CD4-positive, alpha-beta T cell (primary cell): ENCODE results near the gene UBTD2. TPM values are rescaled to one million over a fixed set of nuclear protein-coding genes. Genes with fewer than 3 reads are reported as not detected.
A peak's percentile ranks its signal among the peaks of the same experiment; 100 is the strongest.

Source experiments
- ATAC-seq: fragments of 200-7000 bp; cut with Tn5 transposase; one replicate; pipeline ENCODE4 v1.10.0; 2022; ENCODE audit warnings: mild to moderate bottlenecking; ENCODE audit not compliant: poor library complexity
- CTCF ChIA-PET: fragments of 350-600 bp; sonication (Branson Sonifier 250); formaldehyde crosslinking; loops from one replicate; lab custom pipeline; 2021; ENCODE audit warnings: antibody characterized with exemption, inconsistent platforms; lab: Charles Lee
- POLR2A ChIA-PET: fragments of 350-600 bp; sonication (Branson Sonifier 250); formaldehyde crosslinking; loops from one replicate; lab custom pipeline; 2021; ENCODE audit warnings: antibody characterized with exemption, inconsistent platforms; lab: Charles Lee
- DNase-seq, 14 experiments: peaks; one replicate each; pipeline ENCODE4 v3.0.0-alpha.2; 2013 to 2020; ENCODE audit warnings: mixed read lengths in 2 of 14
- H3K27ac ChIP-seq, 2 donors: one replicate each; pipeline versions ENCODE4 v1.5.1 to v1.7.0; 2013; ENCODE audit warnings: low read length in 2 of 2, low read depth in 1 of 2, mild to moderate bottlenecking in 1 of 2
- H3K27me3 ChIP-seq, 2 experiments: 1 replicate in 1 of 2; 2 replicates in 1 of 2; pipeline versions ENCODE4 v1.6.1 to v1.7.0; 2013; ENCODE audit warnings: low read length in 2 of 2, control low read depth in 1 of 2, mild to moderate bottlenecking in 1 of 2, moderate library complexity in 1 of 2; ENCODE audit not compliant: insufficient read depth in 2 of 2, control insufficient read depth in 1 of 2
- H3K36me3 ChIP-seq: one replicate; pipeline ENCODE4 v1.6.1; 2013; ENCODE audit warnings: low read length, control low read depth; ENCODE audit not compliant: insufficient read depth
- H3K4me1 ChIP-seq: one replicate; pipeline ENCODE4 v1.6.1; 2013; ENCODE audit warnings: low read length, control low read depth; ENCODE audit not compliant: insufficient read depth
- H3K4me3 ChIP-seq: one replicate; pipeline ENCODE4 v1.5.1; 2013; ENCODE audit warnings: mild to moderate bottlenecking, low read length, moderate library complexity
- H3K9me3 ChIP-seq, 2 experiments: 1 replicate in 1 of 2; 2 replicates in 1 of 2; pipeline versions ENCODE4 v1.6.1 to v1.7.0; 2013; ENCODE audit warnings: low read length in 2 of 2, mild to moderate bottlenecking in 2 of 2, control low read depth in 1 of 2, moderate library complexity in 1 of 2; ENCODE audit not compliant: control insufficient read depth in 1 of 2, insufficient read depth in 1 of 2
- H3K27ac Mint-ChIP-seq: one replicate; pipeline ENCODE4 v1.8.0; 2020; ENCODE audit warnings: mixed read lengths
- H3K27me3 Mint-ChIP-seq: one replicate; pipeline ENCODE4 v1.8.0; 2021; ENCODE audit warnings: mixed read lengths
- H3K36me3 Mint-ChIP-seq: one replicate; pipeline ENCODE4 v1.8.0; 2021; ENCODE audit warnings: low read depth, mixed read lengths
- H3K4me1 Mint-ChIP-seq: one replicate; pipeline ENCODE4 v1.8.0; 2021; ENCODE audit warnings: low read depth, mixed read lengths
- H3K4me3 Mint-ChIP-seq: one replicate; pipeline ENCODE4 v1.8.0; 2020; ENCODE audit warnings: mild to moderate bottlenecking, mixed read lengths
- H3K9me3 Mint-ChIP-seq: one replicate; pipeline ENCODE4 v1.8.0; 2020; ENCODE audit warnings: mixed read lengths
- CTCF ChIP-seq: fragments of 200-600 bp; IDR thresholded peaks from one replicate; pipeline ENCODE4 v1.8.0; 2022; ENCODE audit warnings: antibody characterized with exemption, mild to moderate bottlenecking
- intact Hi-C, 2 experiments: fragments of 100-400 bp; cut with DNase I in 1 of 2; cut with micrococcal nuclease in 1 of 2; formaldehyde crosslinking; loops; one replicate each; pipeline versions ENCODE4 v1.15.1 to v1.9.0; 2023 to 2025; cut with DNase I, micrococcal nuclease
- total RNA-seq, 174 experiments: library from RNA in 2 of 174; stranded (reverse) in 2 of 174; gene quantifications; one replicate each; pipeline ENCODE4 v1.2.3 and lab custom pipeline; 2021 to 2026

Gene UBTD2
- total RNA-seq, 2 experiments from 2014 or later, result 0.66 to 1.1 TPM

- CTCF ChIA-PET, result no interaction called here
- DNase-seq, result no peak
- peak; percentile 46 for ATAC-seq
- no peaks in the 10 kb centered on the region for H3K9me3 ChIP-seq
- no peak for TF ChIP-seq CTCF
- peaks cover 6% of the 10 kb centered on the region for H3K4me1 ChIP-seq
- Mint-ChIP-seq H3K36me3 (peaks cover 64% of the 10 kb centered on the region), H3K27ac (peak overlapping the region; percentile 41), H3K9me3 (peaks cover 2% of the 10 kb centered on the region), H3K4me1 (peaks cover 19% of the 10 kb centered on the region), H3K4me3 (no peak overlapping the region), H3K27me3 (no peaks in the 10 kb centered on the region)
- POLR2A ChIA-PET, result no interaction called here
- intact Hi-C loops, result no loop called here
- no peak overlapping the region for H3K4me3 ChIP-seq
- H3K27me3 ChIP-seq, result no peaks in the 10 kb centered on the region
- no peak overlapping the region for H3K27ac ChIP-seq
- peaks cover 2% of the 10 kb centered on the region for H3K36me3 ChIP-seq
Observed at GRCh38 chr5:172223901-172224873, 59.4 kb downstream of the UBTD2 start.

- H3K9me3 ChIP-seq, result no peaks in the 10 kb centered on the region
- Mint-ChIP-seq H3K27me3 (no peaks in the 10 kb centered on the region), H3K4me1 (peaks cover 9% of the 10 kb centered on the region), H3K4me3 (no peak overlapping the region), H3K9me3 (peaks cover 2% of the 10 kb centered on the region), H3K27ac (no peak overlapping the region), H3K36me3 (peaks cover 72% of the 10 kb centered on the region)
- no peak overlapping the region for H3K4me3 ChIP-seq
- H3K27me3 ChIP-seq, result no peaks in the 10 kb centered on the region
- intact Hi-C loops, result no loop called here
- DNase-seq, result no peak
- no peak overlapping the region for H3K27ac ChIP-seq
- no peak for TF ChIP-seq CTCF
- H3K4me1 ChIP-seq, result peaks cover 2% of the 10 kb centered on the region
- peaks cover 10% of the 10 kb centered on the region for H3K36me3 ChIP-seq
- ChIA-PET POLR2A (no interaction called here), CTCF (no interaction called here)
- no peak for ATAC-seq
Observed at GRCh38 chr5:172219296-172219695, 64.3 kb downstream of the UBTD2 start.

GRCh38 chr5:172216345-172216744 is 67.2 kb downstream of the UBTD2 start:
- H3K9me3 ChIP-seq, result no peaks in the 10 kb centered on the region
- intact Hi-C loops, result no loop called here
- H3K36me3 ChIP-seq, result peaks cover 17% of the 10 kb centered on the region
- no peak overlapping the region for H3K4me3 Mint-ChIP-seq
- ATAC-seq (no peak), DNase-seq (no peak)
- no peaks in the 10 kb centered on the region for H3K4me1 Mint-ChIP-seq
- peaks cover 2% of the 10 kb centered on the region for H3K9me3 Mint-ChIP-seq
- no peak overlapping the region for H3K27ac ChIP-seq
- POLR2A ChIA-PET, result no interaction called here
- no peaks in the 10 kb centered on the region for H3K27me3 ChIP-seq
- H3K27ac Mint-ChIP-seq, result no peak overlapping the region
- peaks cover 65% of the 10 kb centered on the region for H3K36me3 Mint-ChIP-seq
- TF ChIP-seq CTCF, result no peak
- no peak overlapping the region for H3K4me3 ChIP-seq
- no peaks in the 10 kb centered on the region for H3K4me1 ChIP-seq
- H3K27me3 Mint-ChIP-seq, result no peaks in the 10 kb centered on the region
- CTCF ChIA-PET, result no interaction called here
